Vagina (tissue), 2 donors: Measurements from ENCODE around the gene HBG1. TPM values are rescaled to one million over a fixed set of nuclear protein-coding genes. Genes with fewer than 3 reads are reported as not detected.

Source experiments
- DNase-seq, 2 donors: peaks; one replicate each; pipeline ENCODE4 v3.0.0-alpha.2; 2017; ENCODE audit errors: extremely low spot score in 2 of 2
- H3K27ac ChIP-seq: fragments of 200-600 bp; sonication (generic); one replicate; pipeline ENCODE4 v1.5.1; 2019
- H3K27me3 ChIP-seq: fragments of 200-600 bp; sonication (generic); one replicate; pipeline ENCODE4 v1.5.1; 2019
- H3K36me3 ChIP-seq, 2 donors: fragments of 200-600 bp; sonication (generic); one replicate each; pipeline ENCODE4 v1.5.1; 2017 to 2019
- H3K4me1 ChIP-seq: fragments of 200-600 bp; sonication (generic); one replicate; pipeline ENCODE4 v1.5.1; 2019
- H3K4me3 ChIP-seq, 2 donors: fragments of 200-600 bp; sonication (generic); 1 replicate in 1 of 2; 2 replicates in 1 of 2; pipeline ENCODE4 v1.5.1; 2016 to 2019
- H3K9me3 ChIP-seq: fragments of 200-600 bp; sonication (generic); one replicate; pipeline ENCODE4 v1.5.1; 2019
- POLR2A ChIP-seq, 2 donors: fragments of 450-650 bp; IDR thresholded peaks; one replicate each; pipeline ENCODE4 v1.6.1; 2017; ENCODE audit warnings: antibody characterized with exemption in 2 of 2, mild to moderate bottlenecking in 2 of 2, moderate library complexity in 2 of 2
- POLR2AphosphoS5 ChIP-seq, 2 donors: sonication (generic); formaldehyde crosslinking; IDR thresholded peaks; one replicate each; pipeline ENCODE4 v1.9.0; 2017; ENCODE audit warnings: antibody characterized with exemption in 2 of 2, mild to moderate bottlenecking in 2 of 2, low read depth in 1 of 2; ENCODE audit not compliant: insufficient read depth in 1 of 2
- intact Hi-C: fragments of 100-400 bp; cut with DNase I; formaldehyde crosslinking; loops from one replicate; pipeline ENCODE4 v1.15.1; 2023
- total RNA-seq: library from RNA; depleted of rRNA; stranded (reverse); fragments of >200 nt; gene quantifications from one replicate; pipeline ENCODE4 v1.2.3, GENCODE V29; 2016
- TF ChIP-seq, protein P1 (sequence below), 3 experiments: fragments of 450-650 bp in 2 of 3; fragments of 200-600 bp in 1 of 3; sonication (generic) in 1 of 3; IDR thresholded peaks; one replicate each; pipeline ENCODE4 v1.5.1; 2017 to 2019; ENCODE audit warnings: antibody characterized with exemption in 3 of 3, mild to moderate bottlenecking in 2 of 3, moderate library complexity in 2 of 3

Gene HBG1
- total RNA-seq, 1 donor from 2014 or later = not detected

DNA sequence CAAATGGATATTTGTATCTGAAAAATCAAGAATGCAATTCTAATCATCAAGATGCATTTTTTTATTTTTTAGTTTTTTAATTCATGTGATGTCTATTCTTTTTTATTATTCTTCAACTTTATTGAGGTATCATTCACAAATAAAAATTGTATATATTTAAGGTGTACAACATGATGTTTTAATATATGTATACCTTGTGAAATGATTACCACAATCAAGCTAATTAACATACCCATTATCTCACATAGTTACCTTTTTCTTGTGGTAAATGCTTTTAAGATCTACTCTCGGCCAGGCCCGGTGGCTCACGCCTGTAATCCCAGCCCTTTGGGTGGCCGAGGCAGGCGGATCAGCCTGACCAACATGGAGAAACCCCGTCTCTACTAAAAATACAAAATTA lies 26.5 kb downstream of the HBG1 start:
- Histone ChIP-seq H3K4me1 (no peaks in the 10 kb centered on the region), H3K36me3 (no peaks in the 10 kb centered on the region), H3K27ac (no peak overlapping the region), H3K27me3 (no peaks in the 10 kb centered on the region), H3K4me3 (no peak overlapping the region), H3K9me3 (no peaks in the 10 kb centered on the region)
- intact Hi-C loops = no loop called here
- DNase-seq = no peak
- TF ChIP-seq, protein P1, sequence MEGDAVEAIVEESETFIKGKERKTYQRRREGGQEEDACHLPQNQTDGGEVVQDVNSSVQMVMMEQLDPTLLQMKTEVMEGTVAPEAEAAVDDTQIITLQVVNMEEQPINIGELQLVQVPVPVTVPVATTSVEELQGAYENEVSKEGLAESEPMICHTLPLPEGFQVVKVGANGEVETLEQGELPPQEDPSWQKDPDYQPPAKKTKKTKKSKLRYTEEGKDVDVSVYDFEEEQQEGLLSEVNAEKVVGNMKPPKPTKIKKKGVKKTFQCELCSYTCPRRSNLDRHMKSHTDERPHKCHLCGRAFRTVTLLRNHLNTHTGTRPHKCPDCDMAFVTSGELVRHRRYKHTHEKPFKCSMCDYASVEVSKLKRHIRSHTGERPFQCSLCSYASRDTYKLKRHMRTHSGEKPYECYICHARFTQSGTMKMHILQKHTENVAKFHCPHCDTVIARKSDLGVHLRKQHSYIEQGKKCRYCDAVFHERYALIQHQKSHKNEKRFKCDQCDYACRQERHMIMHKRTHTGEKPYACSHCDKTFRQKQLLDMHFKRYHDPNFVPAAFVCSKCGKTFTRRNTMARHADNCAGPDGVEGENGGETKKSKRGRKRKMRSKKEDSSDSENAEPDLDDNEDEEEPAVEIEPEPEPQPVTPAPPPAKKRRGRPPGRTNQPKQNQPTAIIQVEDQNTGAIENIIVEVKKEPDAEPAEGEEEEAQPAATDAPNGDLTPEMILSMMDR (IDR thresholded peaks at IDR 0.05) = no peak
- no peak for TF ChIP-seq POLR2AphosphoS5 (IDR thresholded peaks at IDR 0.05; ENCODE audit: insufficient read depth in 1 of 2, low read depth in 1 of 2)
- TF ChIP-seq POLR2A (IDR thresholded peaks at IDR 0.05) = no peak

DNA sequence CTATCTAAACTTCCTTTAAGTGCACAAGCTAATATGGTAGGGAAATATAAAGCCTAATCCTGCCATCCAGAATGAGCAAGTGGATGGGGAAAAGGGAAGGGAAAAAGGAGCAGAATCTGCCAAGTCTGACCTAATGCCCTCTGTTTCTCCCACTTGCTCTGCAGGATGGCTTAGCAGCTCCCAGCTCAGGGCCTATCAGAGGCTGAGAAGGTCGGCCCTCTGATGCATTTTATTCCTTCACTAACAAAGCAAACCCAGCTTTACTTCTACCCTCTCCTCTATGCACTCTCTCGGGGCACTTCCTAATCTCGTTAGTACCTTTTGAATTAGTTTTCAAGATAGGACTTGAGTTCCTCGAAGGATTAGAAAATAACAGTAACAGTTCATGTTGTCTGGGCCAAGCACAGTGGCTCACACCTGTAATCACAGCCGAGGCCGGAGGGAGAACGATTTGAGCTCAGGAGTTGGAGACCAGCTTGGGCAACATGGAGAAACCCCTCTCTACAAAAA lies 39.2 kb downstream of the HBG1 start:
- no peaks in the 10 kb centered on the region for H3K36me3 ChIP-seq
- H3K27me3 ChIP-seq = no peaks in the 10 kb centered on the region
- H3K4me3 ChIP-seq = no peak overlapping the region
- no peaks in the 10 kb centered on the region for H3K4me1 ChIP-seq
- H3K9me3 ChIP-seq = no peaks in the 10 kb centered on the region
- intact Hi-C loops = no loop called here
- DNase-seq = no peak
- no peak for TF ChIP-seq POLR2AphosphoS5 (IDR thresholded peaks at IDR 0.05; ENCODE audit: insufficient read depth in 1 of 2, low read depth in 1 of 2)
- TF ChIP-seq, protein P1 (IDR thresholded peaks at IDR 0.05) = no peak
- TF ChIP-seq POLR2A (IDR thresholded peaks at IDR 0.05) = no peak
- H3K27ac ChIP-seq = no peak overlapping the region

DNA sequence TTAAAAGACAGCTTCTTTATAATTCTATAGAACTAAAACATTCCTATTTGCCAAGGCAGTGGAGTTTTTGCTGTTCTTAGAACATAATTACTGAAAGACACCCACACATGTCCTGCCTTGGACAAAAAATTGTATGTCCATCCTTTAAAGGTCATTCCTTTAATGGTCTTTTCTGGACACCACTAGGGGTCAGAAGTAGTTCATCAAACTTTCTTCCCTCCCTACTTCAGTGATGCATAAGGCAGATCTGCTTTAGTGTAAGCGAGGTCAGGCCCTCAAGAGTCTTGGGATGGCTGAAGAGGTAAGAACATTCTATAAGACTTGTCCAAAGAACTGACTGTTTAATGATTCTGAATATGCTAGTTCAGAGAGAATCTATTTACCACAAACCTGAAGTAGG lies 44.9 kb downstream of the HBG1 start:
- no peaks in the 10 kb centered on the region for H3K4me1 ChIP-seq
- no peak for TF ChIP-seq POLR2AphosphoS5 (IDR thresholded peaks at IDR 0.05; ENCODE audit: insufficient read depth in 1 of 2, low read depth in 1 of 2)
- TF ChIP-seq POLR2A (IDR thresholded peaks at IDR 0.05) = no peak
- TF ChIP-seq, protein P1 (IDR thresholded peaks at IDR 0.05) = no peak
- H3K4me3 ChIP-seq = no peak overlapping the region
- no peak overlapping the region for H3K27ac ChIP-seq
- DNase-seq = no peak
- no peaks in the 10 kb centered on the region for H3K27me3 ChIP-seq
- intact Hi-C loops = no loop called here
- H3K9me3 ChIP-seq = no peaks in the 10 kb centered on the region
- H3K36me3 ChIP-seq = no peaks in the 10 kb centered on the region

DNA sequence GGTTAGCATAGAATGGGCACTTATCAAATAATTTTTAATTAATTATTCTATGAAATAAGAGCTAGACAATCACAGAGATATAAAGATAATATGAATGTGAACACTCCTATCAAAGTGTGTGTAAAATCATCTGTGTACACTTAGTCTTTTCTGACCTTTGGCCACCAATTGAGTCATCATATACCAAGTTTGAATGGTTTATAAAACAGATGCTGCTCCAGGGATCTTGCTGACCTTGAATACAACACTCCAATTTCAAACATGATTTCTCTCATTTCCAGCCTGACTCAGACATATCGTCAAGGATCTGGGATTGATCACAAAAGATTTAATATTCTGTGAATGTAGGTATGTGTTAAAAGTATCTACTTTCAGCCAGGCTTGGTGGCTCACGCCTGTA lies 46.3 kb downstream of the HBG1 start:
- intact Hi-C loops = no loop called here
- TF ChIP-seq, protein P1 (IDR thresholded peaks at IDR 0.05) = no peak
- no peak for TF ChIP-seq POLR2A (IDR thresholded peaks at IDR 0.05)
- TF ChIP-seq POLR2AphosphoS5 (IDR thresholded peaks at IDR 0.05; ENCODE audit: insufficient read depth in 1 of 2, low read depth in 1 of 2) = no peak
- no peak for DNase-seq
- H3K27me3 ChIP-seq = no peaks in the 10 kb centered on the region
- H3K4me1 ChIP-seq = no peaks in the 10 kb centered on the region
- no peak overlapping the region for H3K27ac ChIP-seq
- no peaks in the 10 kb centered on the region for H3K9me3 ChIP-seq
- no peaks in the 10 kb centered on the region for H3K36me3 ChIP-seq
- H3K4me3 ChIP-seq = no peak overlapping the region

DNA sequence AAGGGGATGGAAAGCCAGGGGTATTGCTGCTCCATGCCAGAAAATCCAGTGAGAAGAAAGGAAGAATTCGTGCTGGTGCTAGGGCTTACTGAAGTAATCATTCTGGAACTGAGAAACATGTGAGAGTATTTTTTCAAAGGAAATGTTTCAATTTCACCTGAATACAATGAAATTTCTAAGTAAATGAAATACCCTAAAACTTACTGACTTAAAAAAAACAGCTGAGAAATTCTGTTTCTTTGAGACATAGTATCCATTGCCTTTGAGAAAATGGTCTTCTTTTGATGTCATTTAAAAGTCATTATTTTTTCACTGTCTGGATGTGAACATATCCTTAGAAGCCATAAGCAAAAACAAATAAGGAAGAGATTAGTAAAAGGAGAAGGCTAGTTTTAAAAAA lies 49.1 kb downstream of the HBG1 start, which contains the start of gene OR51V1:
Gene OR51V1 (minus strand): TSS at position 101 of the 400 bp plus-strand sequence. CDS start 0 bp downstream, at position 101.
- H3K27ac ChIP-seq = no peak within 1 kb of the TSS
- no peaks in the 10 kb centered on the region for H3K4me1 ChIP-seq
- DNase-seq = no peak
- TF ChIP-seq, protein P1 (IDR thresholded peaks at IDR 0.05) = no peak
- TF ChIP-seq POLR2AphosphoS5 (IDR thresholded peaks at IDR 0.05; ENCODE audit: insufficient read depth in 1 of 2, low read depth in 1 of 2) (no peak), POLR2A (IDR thresholded peaks at IDR 0.05) (no peak)
- no peak within 1 kb of the TSS for H3K4me3 ChIP-seq
- no peaks in the 10 kb centered on the region for H3K36me3 ChIP-seq
- H3K9me3 ChIP-seq = no peaks in the 10 kb centered on the region
- no peaks in the 10 kb centered on the region for H3K27me3 ChIP-seq
- intact Hi-C loops = no loop called here
